HCT116 (cell line): Measurements from ENCODE around the gene AGAP1. TPM values are rescaled to one million over a fixed set of nuclear protein-coding genes. Genes with fewer than 3 reads are reported as not detected.

Source experiments
- ATAC-seq: fragments of 200-7000 bp; cut with Tn5 transposase; 2 replicates; pipeline ENCODE4 v1.9.1; 2020; ENCODE audit warnings: mild to moderate bottlenecking, moderate library complexity
- BruUV-seq: library from RNA; stranded (reverse); fragments of 400-500 nt; replicated peaks from 2 replicates; lab custom pipeline; 2021; lab: Mats Ljungman, UMichigan
- CTCF ChIA-PET: fragments of 300-600 bp; sonication (Branson Sonifier 250); formaldehyde crosslinking; loops from one replicate; lab custom pipeline; 2021; ENCODE audit warnings: antibody characterized with exemption; lab: Charles Lee
- POLR2A ChIA-PET: fragments of 300-600, 350-600 bp; sonication (Branson Sonifier 250); formaldehyde crosslinking; loops from one replicate; lab custom pipeline; 2021; ENCODE audit warnings: antibody characterized with exemption; lab: Charles Lee
- RAD21 ChIA-PET, 2 experiments: fragments of 300-600 bp; sonication (Branson Sonifier 250); formaldehyde crosslinking; loops; one replicate each; lab custom pipeline; 2023; ENCODE audit warnings: low total read pairs in 2 of 2; ENCODE audit not compliant: uncharacterized antibody in 2 of 2, unreplicated experiment in 2 of 2, low non-redundant PET in 1 of 2; lab: Charles Lee
- DNase-seq: peaks from one replicate; pipeline ENCODE4 v3.0.0-alpha.2; 2010; ENCODE audit warnings: low read depth, low spot score
- H2AFZ ChIP-seq: fragments of 200-600 bp; shearing (Covaris generic), sonication (generic); 2 replicates; pipeline ENCODE4 v1.6.1; 2017; ENCODE audit warnings: low read depth, mixed run types, mixed read lengths, antibody characterized with exemption, low read length; ENCODE audit not compliant: poor library complexity, severe bottlenecking
- H3K27ac ChIP-seq: 2 replicates; pipeline ENCODE4 v1.5.1; 2012; ENCODE audit warnings: low read depth, low read length
- H3K27me3 ChIP-seq: fragments of 200-600 bp; sonication (generic); 2 replicates; pipeline ENCODE4 v1.6.1; 2016; ENCODE audit warnings: mixed run types, low read length, mixed read lengths; ENCODE audit not compliant: insufficient read depth
- H3K36me3 ChIP-seq, 2 experiments: fragments of 200-500 bp in 1 of 2; fragments of 200-600 bp in 1 of 2; sonication (Bioruptor generic) in 1 of 2; sonication (generic) in 1 of 2; 2 replicates each; pipeline versions ENCODE4 v1.5.1 to v1.6.1; 2014 to 2016; ENCODE audit warnings: low read length in 2 of 2, inconsistent platforms in 1 of 2, mixed read lengths in 1 of 2, mixed run types in 1 of 2; ENCODE audit not compliant: insufficient read depth in 2 of 2, control insufficient read depth in 1 of 2
- H3K4me1 ChIP-seq, 2 experiments: fragments of 200-600 bp in 1 of 2; sonication (generic) in 1 of 2; 2 replicates each; pipeline versions ENCODE4 v1.5.1 to v1.6.1; 2012 to 2017; ENCODE audit warnings: low read length in 2 of 2, inconsistent platforms in 1 of 2, mild to moderate bottlenecking in 1 of 2, mixed read lengths in 1 of 2, mixed run types in 1 of 2, moderate library complexity in 1 of 2; ENCODE audit not compliant: insufficient read depth in 2 of 2, control insufficient read depth in 1 of 2
- H3K4me2 ChIP-seq: fragments of 200-600 bp; sonication (generic); 2 replicates; pipeline ENCODE4 v1.6.1; 2017; ENCODE audit warnings: mixed run types, low read length, mixed read lengths
- H3K4me3 ChIP-seq, 2 experiments: fragments of 200-600 bp in 1 of 2; sonication (generic) in 1 of 2; replicated peaks in 1 of 2; 2 replicates each; pipeline ENCODE4 v1.5.1; 2011 to 2016; ENCODE audit warnings: low read length in 2 of 2, control low read depth in 1 of 2, low read depth in 1 of 2, mild to moderate bottlenecking in 1 of 2, mixed read lengths in 1 of 2, mixed run types in 1 of 2
- H3K79me2 ChIP-seq: fragments of 200-600 bp; sonication (generic); 2 replicates; pipeline ENCODE4 v1.6.1; 2017; ENCODE audit warnings: mild to moderate bottlenecking, mixed run types, low read length, moderate library complexity, mixed read lengths; ENCODE audit not compliant: insufficient read depth
- H3K9ac ChIP-seq: fragments of 200-600 bp; sonication (generic); 2 replicates; pipeline ENCODE4 v1.6.1; 2016; ENCODE audit warnings: low read length, mixed read lengths
- H3K9me2 ChIP-seq: fragments of 200-600 bp; sonication (generic), shearing (Covaris generic); 2 replicates; pipeline ENCODE4 v1.6.1; 2017; ENCODE audit warnings: mixed run types, mild to moderate bottlenecking, moderate library complexity; ENCODE audit not compliant: insufficient read depth
- H3K9me3 ChIP-seq, 2 experiments: fragments of 200-500 bp in 1 of 2; fragments of 200-600 bp in 1 of 2; sonication (Bioruptor generic) in 1 of 2; sonication (generic) in 1 of 2; 2 replicates each; pipeline ENCODE4 v1.6.1; 2014 to 2017; ENCODE audit warnings: low read length in 2 of 2, mixed read lengths in 2 of 2, inconsistent platforms in 1 of 2, low read depth in 1 of 2, mild to moderate bottlenecking in 1 of 2, mixed run types in 1 of 2, moderate library complexity in 1 of 2; ENCODE audit not compliant: control insufficient read depth in 1 of 2, insufficient read depth in 1 of 2
- H4K20me1 ChIP-seq: fragments of 200-600 bp; sonication (generic), shearing (Covaris generic); 2 replicates; pipeline ENCODE4 v1.6.1; 2017; ENCODE audit warnings: mixed run types, mild to moderate bottlenecking, moderate library complexity; ENCODE audit not compliant: insufficient read depth
- CBX3 ChIP-seq: IDR thresholded peaks from 2 replicates; pipeline ENCODE4 v1.6.1; 2012; ENCODE audit warnings: low read depth
- CTCF ChIP-seq, 3 experiments: fragments of 200-600 bp in 1 of 3; sonication (generic) in 1 of 3; IDR thresholded peaks in 2 of 3; conservative IDR thresholded peaks in 1 of 3; 2 replicates each; pipeline ENCODE4 v1.5.1; 2012 to 2017; ENCODE audit warnings: low read depth in 2 of 3, low read length in 2 of 3, antibody characterized with exemption in 1 of 3, borderline replicate concordance in 1 of 3, control low read depth in 1 of 3, mild to moderate bottlenecking in 1 of 3, mixed read lengths in 1 of 3, mixed run types in 1 of 3, moderate library complexity in 1 of 3; ENCODE audit not compliant: insufficient read depth in 1 of 3
- EGR1 ChIP-seq: IDR thresholded peaks from 2 replicates; pipeline ENCODE4 v1.6.1; 2012; ENCODE audit warnings: low read depth
- ELF1 ChIP-seq: IDR thresholded peaks from 2 replicates; pipeline ENCODE4 v1.6.1; 2012; ENCODE audit warnings: low read depth, borderline replicate concordance
- EZH2phosphoT487 ChIP-seq: fragments of 200-600 bp; IDR thresholded peaks from 2 replicates; pipeline ENCODE4 v1.6.1; 2018; ENCODE audit warnings: antibody characterized with exemption, borderline replicate concordance
- POLR2AphosphoS5 ChIP-seq: IDR thresholded peaks from 2 replicates; pipeline ENCODE4 v1.6.1; 2011; ENCODE audit warnings: mild to moderate bottlenecking, low read depth, low read length, moderate library complexity
- RAD21 ChIP-seq: IDR thresholded peaks from 2 replicates; pipeline ENCODE4 v1.6.1; 2012; ENCODE audit warnings: low read depth, mild to moderate bottlenecking
- SIN3A ChIP-seq: IDR thresholded peaks from 2 replicates; pipeline ENCODE4 v1.6.1; 2012; ENCODE audit warnings: low read depth
- SP1 ChIP-seq: IDR thresholded peaks from 2 replicates; pipeline ENCODE4 v1.6.1; 2012; ENCODE audit warnings: low read depth
- SRF ChIP-seq: IDR thresholded peaks from 2 replicates; pipeline ENCODE4 v1.6.1; 2012; ENCODE audit warnings: low read depth
- TCF7L2 ChIP-seq: IDR thresholded peaks from 2 replicates; pipeline ENCODE4 v1.7.0; 2011; ENCODE audit warnings: borderline replicate concordance, inconsistent platforms; ENCODE audit not compliant: insufficient read depth, insufficient read length; ENCODE audit errors: extremely low read depth
- ZFX ChIP-seq: fragments of 450-650 bp; IDR thresholded peaks from 2 replicates; pipeline ENCODE4 v1.6.1; 2017
- ZNF274 ChIP-seq: fragments of 200-500 bp; sonication (Bioruptor generic); IDR thresholded peaks from 2 replicates; pipeline ENCODE4 v1.6.1; 2014; ENCODE audit warnings: mild to moderate bottlenecking, low read depth, low read length, inconsistent platforms
- intact Hi-C: fragments of 100-400 bp; cut with micrococcal nuclease; formaldehyde crosslinking; loops from 2 replicates; pipeline ENCODE4 v1.10.0; 2022
- total RNA-seq: library from RNA; stranded (reverse); gene quantifications from one replicate; pipeline ENCODE4 v1.2.1, GENCODE V29; 2021; ENCODE audit not compliant: unreplicated experiment

The AGAP1 gene
- total RNA-seq, 1 experiment from 2014 or later, result 43.8 TPM

- peaks cover 11% of the 10 kb centered on the region; the same call in 1 of the 2 replicates for H4K20me1 ChIP-seq
- intact Hi-C loops, result no loop called here
- ChIA-PET POLR2A (no interaction called here), CTCF (no interaction called here), RAD21 (no interaction called here)
- H2AFZ ChIP-seq, result no peak overlapping the region
- H3K27ac ChIP-seq, result no peak overlapping the region
- H3K4me3 ChIP-seq, result no peak overlapping the region
- H3K4me1 ChIP-seq, result peaks cover 33 to 56% of the 10 kb centered on the region in 2 experiments
- no peaks in the 10 kb centered on the region for H3K9me3 ChIP-seq
- H3K4me2 ChIP-seq, result no peak overlapping the region
- no peak for DNase-seq
- H3K36me3 ChIP-seq, result no peaks in the 10 kb centered on the region
- no peaks in the 10 kb centered on the region for H3K9me2 ChIP-seq
- peaks cover 97% of the 10 kb centered on the region for H3K79me2 ChIP-seq
- TF ChIP-seq ELF1, result no peak
- no peak for TF ChIP-seq RAD21
- no peak for TF ChIP-seq TCF7L2
- TF ChIP-seq CTCF (IDR thresholded peaks at IDR 0.05 in 2 of 3, conservative IDR thresholded peaks at IDR 0.05 in 1 of 3; ENCODE audit: borderline replicate concordance in 1 of 3, insufficient read depth in 1 of 3, low read depth in 2 of 3, low read length in 2 of 3), result no peak
- no peak for TF ChIP-seq ZNF274
- no peak for TF ChIP-seq EGR1
- TF ChIP-seq CBX3, result no peak
- TF ChIP-seq SIN3A, result no peak
- TF ChIP-seq SP1, result no peak
- TF ChIP-seq POLR2AphosphoS5, result no peak
- no peak for TF ChIP-seq ZFX
- TF ChIP-seq SRF, result no peak
- no peak for TF ChIP-seq EZH2phosphoT487
- TF ChIP-seq, all 23 proteins: peak for 0
- ATAC-seq, result no peak
- no TSS peak for BruUV-seq
- H3K27me3 ChIP-seq, result no peaks in the 10 kb centered on the region
- no peak overlapping the region for H3K9ac ChIP-seq
Measured at GRCh38 chr2:235507928-235508327, 14.1 kb downstream of the AGAP1 start.
